GM23338 (cell line): ENCODE measurements around the gene ANTKMT. TPM values are rescaled to one million over a fixed set of nuclear protein-coding genes. Genes with fewer than 3 reads are reported as not detected.

ENCODE experiments used
- ATAC-seq: fragments of 200-7000 bp; cut with Tn5 transposase; 3 replicates; pipeline ENCODE4 v1.9.1; 2020
- DNase-seq: peaks from one replicate; pipeline ENCODE4 v3.0.0-alpha.2; 2015; ENCODE audit warnings: low spot score
- H2AFZ ChIP-seq: fragments of 200-600 bp; sonication (generic); 2 replicates; pipeline ENCODE4 v1.8.0; 2016; ENCODE audit warnings: antibody characterized with exemption, mild to moderate bottlenecking, moderate library complexity
- H3F3A ChIP-seq: fragments of 200-600 bp; sonication (generic); replicated peaks from 2 replicates; pipeline ENCODE4 v1.8.0; 2017; ENCODE audit warnings: antibody characterized with exemption, mixed run types, low read depth
- H3K27ac ChIP-seq: fragments of 200-600 bp; sonication (generic); 2 replicates; pipeline ENCODE4 v1.6.1; 2016; ENCODE audit warnings: low read depth
- H3K27me3 ChIP-seq: fragments of 200-600 bp; sonication (generic); 2 replicates; pipeline ENCODE4 v1.8.0; 2016; ENCODE audit warnings: mild to moderate bottlenecking, mixed run types, moderate library complexity; ENCODE audit not compliant: insufficient read depth
- H3K36me3 ChIP-seq: fragments of 200-600 bp; sonication (generic); 2 replicates; pipeline ENCODE4 v1.8.0; 2016; ENCODE audit warnings: mild to moderate bottlenecking; ENCODE audit not compliant: insufficient read depth
- H3K4me1 ChIP-seq: fragments of 200-600 bp; sonication (generic); 2 replicates; pipeline ENCODE4 v1.8.0; 2016; ENCODE audit warnings: mild to moderate bottlenecking, moderate library complexity; ENCODE audit not compliant: insufficient read depth
- H3K4me2 ChIP-seq: fragments of 200-600 bp; sonication (generic); 2 replicates; pipeline ENCODE4 v1.7.1; 2017; ENCODE audit warnings: mixed run types
- H3K4me3 ChIP-seq: fragments of 200-600 bp; sonication (generic); 2 replicates; pipeline ENCODE4 v1.6.1; 2016; ENCODE audit warnings: mixed run types
- H3K79me2 ChIP-seq: fragments of 200-600 bp; sonication (generic); replicated peaks from 2 replicates; pipeline ENCODE4 v1.8.0; 2017; ENCODE audit warnings: mild to moderate bottlenecking; ENCODE audit not compliant: insufficient read depth
- H3K9me2 ChIP-seq: fragments of 200-600 bp; sonication (generic); 2 replicates; pipeline ENCODE4 v1.8.0; 2017; ENCODE audit not compliant: insufficient read depth
- H4K20me1 ChIP-seq: fragments of 200-600 bp; sonication (generic); replicated peaks from 2 replicates; pipeline ENCODE4 v1.8.0; 2017; ENCODE audit warnings: mild to moderate bottlenecking; ENCODE audit not compliant: insufficient read depth
- H3K27ac Mint-ChIP-seq: 2 replicates; pipeline ENCODE4 v1.8.0; 2020; ENCODE audit warnings: inconsistent platforms, mild to moderate bottlenecking, moderate library complexity, mixed read lengths
- H3K27me3 Mint-ChIP-seq: 3 replicates; pipeline ENCODE4 v1.8.0; 2022; ENCODE audit warnings: low read depth, mild to moderate bottlenecking, moderate library complexity, mixed read lengths, inconsistent platforms; ENCODE audit not compliant: insufficient read depth, poor library complexity
- H3K36me3 Mint-ChIP-seq: 3 replicates; pipeline ENCODE4 v1.8.0; 2021; ENCODE audit warnings: low read depth, mild to moderate bottlenecking, inconsistent platforms, moderate library complexity, mixed read lengths
- H3K4me1 Mint-ChIP-seq: 3 replicates; pipeline ENCODE4 v1.8.0; 2020; ENCODE audit warnings: mild to moderate bottlenecking, inconsistent platforms, mixed read lengths
- H3K4me3 Mint-ChIP-seq: 3 replicates; pipeline ENCODE4 v1.8.0; 2021; ENCODE audit warnings: moderate library complexity, mild to moderate bottlenecking, inconsistent platforms, mixed read lengths
- H3K9me3 Mint-ChIP-seq: 3 replicates; pipeline ENCODE4 v1.8.0; 2020; ENCODE audit warnings: moderate library complexity, mild to moderate bottlenecking, inconsistent platforms, mixed read lengths
- EZH2 ChIP-seq: fragments of 200-600 bp; sonication (generic); IDR thresholded peaks from one replicate; pipeline ENCODE4 v1.8.0; 2017; ENCODE audit warnings: antibody characterized with exemption, mild to moderate bottlenecking, low read depth; ENCODE audit not compliant: unreplicated experiment
- EZH2phosphoT487 ChIP-seq: fragments of 200-600 bp; sonication (generic); IDR thresholded peaks from one replicate; pipeline ENCODE4 v1.8.1; 2018; ENCODE audit warnings: antibody characterized with exemption; ENCODE audit not compliant: unreplicated experiment
- POLR2AphosphoS5 ChIP-seq: IDR thresholded peaks from 2 replicates; pipeline ENCODE4 v1.6.1; 2016; ENCODE audit warnings: antibody characterized with exemption, low read depth
- STAT1 ChIP-seq: IDR thresholded peaks from one replicate; pipeline ENCODE4 v1.6.1; 2016; ENCODE audit warnings: antibody characterized with exemption; ENCODE audit not compliant: unreplicated experiment
- ZNF114 ChIP-seq: fragments of 250-450 bp; sonication (Bioruptor Pico); IDR thresholded peaks from 2 replicates; pipeline ENCODE4 v1.5.0; 2020; ENCODE audit warnings: mild to moderate bottlenecking, moderate library complexity
- ZNF331 ChIP-seq: fragments of 250-450 bp; sonication (Bioruptor Pico); IDR thresholded peaks from 2 replicates; pipeline ENCODE4 v1.5.0; 2020; ENCODE audit warnings: low read depth, mild to moderate bottlenecking, moderate library complexity
- ZNF462 ChIP-seq: fragments of 250-450 bp; sonication (Bioruptor Pico); IDR thresholded peaks from 2 replicates; pipeline ENCODE4 v1.5.0; 2020; ENCODE audit warnings: mild to moderate bottlenecking, moderate library complexity
- polyA plus RNA-seq: library from polyadenylated mRNA; unstranded; fragments of >200 nt; fragmentation: Nextera tagmentation; extraction: Ambion mirVana; gene quantifications from 2 replicates; pipeline ENCODE4 v1.2.1, GENCODE V29; 2016
- total RNA-seq: library from RNA; depleted of rRNA; stranded (reverse); fragments of >200 nt; shearing (Covaris generic); gene quantifications from 2 replicates; pipeline ENCODE4 v1.2.3, GENCODE V29; 2014

The ANTKMT gene
- total and polyA plus RNA-seq, 2 experiments from 2014 or later, result 23.8 to 37.2 TPM

GRCh38 chr16:694863-695354 is 26.0 kb upstream of the ANTKMT start:
- Histone ChIP-seq H2AFZ (no peak overlapping the region), H3K9me2 (no peaks in the 10 kb centered on the region), H3K4me2 (peak overlapping the region; percentile 85), H3K4me1 (no peaks in the 10 kb centered on the region; the same call in 1 of the 2 replicates), H3K79me2 (no peaks in the 10 kb centered on the region), H3F3A (0 out of 2 replicates have a peak, but pooled peaks cover 3% of the 10 kb centered on the region), H3K27me3 (peaks cover 80% of the 10 kb centered on the region), H3K27ac (no peak overlapping the region), H4K20me1 (no peaks in the 10 kb centered on the region; the same call in 1 of the 2 replicates), H3K4me3 (peak overlapping the region; percentile 68), H3K36me3 (no peaks in the 10 kb centered on the region)
- H3K27ac Mint-ChIP-seq, result no peak overlapping the region
- H3K9me3 Mint-ChIP-seq, result no peaks in the 10 kb centered on the region; the same call in 1 of the 3 replicates
- H3K27me3 Mint-ChIP-seq, result peaks cover 57% of the 10 kb centered on the region
- ATAC-seq, result peak; percentile 1; the same call in 2 of the 3 replicates
- no peaks in the 10 kb centered on the region for H3K36me3 Mint-ChIP-seq
- H3K4me3 Mint-ChIP-seq, result peak overlapping the region; percentile 52; the same call in 2 of the 3 replicates
- DNase-seq, result no peak
- TF ChIP-seq STAT1, result no peak
- H3K4me1 Mint-ChIP-seq, result peaks cover 3% of the 10 kb centered on the region; the same call in 2 of the 3 replicates

- peaks cover 86% of the 10 kb centered on the region for H3K27me3 ChIP-seq
- no peaks in the 10 kb centered on the region for H3K79me2 ChIP-seq
- H3K4me3 ChIP-seq, result peak overlapping the region; percentile 68
- no peak overlapping the region for H3K27ac ChIP-seq
- DNase-seq (peak; percentile 77), ATAC-seq (peak; percentile 56)
- H3K4me3 Mint-ChIP-seq, result peak overlapping the region; percentile 73
- peaks cover 60% of the 10 kb centered on the region for H3K27me3 Mint-ChIP-seq
- H3K36me3 ChIP-seq, result no peaks in the 10 kb centered on the region
- H4K20me1 ChIP-seq, result no peaks in the 10 kb centered on the region; the same call in 1 of the 2 replicates
- H3K9me3 Mint-ChIP-seq, result no peaks in the 10 kb centered on the region; the same call in 1 of the 3 replicates
- H3K4me2 ChIP-seq, result peak overlapping the region; percentile 84
- H3K4me1 ChIP-seq, result no peaks in the 10 kb centered on the region; the same call in 1 of the 2 replicates
- peaks cover 3% of the 10 kb centered on the region; the same call in 2 of the 3 replicates for H3K4me1 Mint-ChIP-seq
- no peak overlapping the region for H3K27ac Mint-ChIP-seq
- peak overlapping the region; percentile 94 for H2AFZ ChIP-seq
- no peaks in the 10 kb centered on the region for H3K9me2 ChIP-seq
- TF ChIP-seq POLR2AphosphoS5 (peak; percentile 78), ZNF114 (CRISPR knock-in tag) (no peak)
- 0 out of 2 replicates have a peak, but pooled peaks cover 3% of the 10 kb centered on the region for H3F3A ChIP-seq
- H3K36me3 Mint-ChIP-seq, result no peaks in the 10 kb centered on the region
Measured at GRCh38 chr16:695355-696089, 25.4 kb upstream of the ANTKMT start.

- Mint-ChIP-seq H3K36me3 (no peaks in the 10 kb centered on the region), H3K9me3 (no peaks in the 10 kb centered on the region; the same call in 2 of the 3 replicates), H3K4me3 (no peak overlapping the region), H3K27me3 (peaks cover 72% of the 10 kb centered on the region), H3K4me1 (peaks cover 3% of the 10 kb centered on the region; the same call in 1 of the 3 replicates), H3K27ac (no peak overlapping the region)
- no peak for TF ChIP-seq EZH2phosphoT487
- TF ChIP-seq EZH2, result no peak
- no peak for TF ChIP-seq ZNF462
- no peak for TF ChIP-seq ZNF331 (CRISPR knock-in tag)
- H3K4me2 ChIP-seq, result no peak overlapping the region
- ATAC-seq (no peak), DNase-seq (no peak)
- H3K27ac ChIP-seq, result no peak overlapping the region
- no peak overlapping the region for H3K4me3 ChIP-seq
- H3K36me3 ChIP-seq, result no peaks in the 10 kb centered on the region
- H3K27me3 ChIP-seq, result peaks cover 87% of the 10 kb centered on the region
- no peaks in the 10 kb centered on the region for H3K9me2 ChIP-seq
- no peaks in the 10 kb centered on the region; the same call in 1 of the 2 replicates for H3K4me1 ChIP-seq
- H3F3A ChIP-seq, result no peaks in the 10 kb centered on the region
- H3K79me2 ChIP-seq, result no peaks in the 10 kb centered on the region
- H4K20me1 ChIP-seq, result no peaks in the 10 kb centered on the region; the same call in 1 of the 2 replicates
- no peak overlapping the region for H2AFZ ChIP-seq
Measured at GRCh38 chr16:698911-699671, 21.9 kb upstream of the ANTKMT start.
